Karpas-422 (cell line): Measurements from ENCODE around the gene PUM1. TPM values are rescaled to one million over a fixed set of nuclear protein-coding genes. Genes with fewer than 3 reads are reported as not detected.

Source experiments
- DNase-seq: peaks from one replicate; pipeline ENCODE4 v3.0.0-alpha.2; 2015
- H2AFZ ChIP-seq: fragments of 200-600 bp; sonication (generic); 2 replicates; pipeline ENCODE4 v1.6.1; 2014; ENCODE audit warnings: antibody characterized with exemption, low read length, mixed read lengths
- H3K27ac ChIP-seq: fragments of 200-600 bp; sonication (generic); 2 replicates; pipeline ENCODE4 v1.5.1; 2014; ENCODE audit warnings: mild to moderate bottlenecking, low read length, moderate library complexity
- H3K27me3 ChIP-seq: fragments of 200-600 bp; sonication (generic); 2 replicates; pipeline ENCODE4 v1.6.1; 2014; ENCODE audit warnings: low read length, mixed read lengths
- H3K36me3 ChIP-seq: fragments of 200-600 bp; sonication (generic); 2 replicates; pipeline ENCODE4 v1.6.1; 2014; ENCODE audit warnings: low read length, mixed read lengths; ENCODE audit not compliant: insufficient read depth
- H3K4me1 ChIP-seq: fragments of 200-600 bp; sonication (generic); 2 replicates; pipeline ENCODE4 v1.6.1; 2014; ENCODE audit warnings: mild to moderate bottlenecking, low read length, mixed read lengths
- H3K4me2 ChIP-seq: fragments of 200-600 bp; sonication (generic); 2 replicates; pipeline ENCODE4 v1.6.1; 2014; ENCODE audit warnings: low read length, low read depth, mild to moderate bottlenecking; ENCODE audit not compliant: poor library complexity, severe bottlenecking
- H3K4me3 ChIP-seq: fragments of 200-600 bp; sonication (generic); 2 replicates; pipeline ENCODE4 v1.5.1; 2014; ENCODE audit warnings: mild to moderate bottlenecking, antibody characterized with exemption, low read length, mixed read lengths
- H3K79me2 ChIP-seq: fragments of 200-600 bp; sonication (generic); 2 replicates; pipeline ENCODE4 v1.6.1; 2014; ENCODE audit warnings: mild to moderate bottlenecking, low read length, mixed read lengths
- H3K9ac ChIP-seq: fragments of 200-600 bp; sonication (generic); 2 replicates; pipeline ENCODE4 v1.6.0; 2014; ENCODE audit warnings: low read length
- H3K9me2 ChIP-seq: fragments of 200-600 bp; sonication (generic), shearing (Covaris generic); replicated peaks from 2 replicates; pipeline ENCODE4 v1.6.0; 2014; ENCODE audit warnings: mild to moderate bottlenecking, low read length, moderate library complexity; ENCODE audit not compliant: insufficient read depth
- H3K9me3 ChIP-seq: fragments of 300-700, 200-600 bp; sonication (generic); 2 replicates; pipeline ENCODE4 v1.6.1; 2014; ENCODE audit warnings: low read length, mixed read lengths
- H4K20me1 ChIP-seq: fragments of 200-600 bp; sonication (generic); 2 replicates; pipeline ENCODE4 v1.6.1; 2014; ENCODE audit warnings: mild to moderate bottlenecking, antibody characterized with exemption, low read length, low read depth; ENCODE audit not compliant: insufficient read depth
- total RNA-seq: library from RNA; depleted of rRNA; stranded (reverse); fragments of >200 nt; shearing (Covaris generic); gene quantifications from 2 replicates; pipeline ENCODE4 v1.2.3, GENCODE V29; 2014; ENCODE audit warnings: low replicate concordance

Gene PUM1
- total RNA-seq, 1 experiment from 2014 or later: 96.2 TPM

DNA sequence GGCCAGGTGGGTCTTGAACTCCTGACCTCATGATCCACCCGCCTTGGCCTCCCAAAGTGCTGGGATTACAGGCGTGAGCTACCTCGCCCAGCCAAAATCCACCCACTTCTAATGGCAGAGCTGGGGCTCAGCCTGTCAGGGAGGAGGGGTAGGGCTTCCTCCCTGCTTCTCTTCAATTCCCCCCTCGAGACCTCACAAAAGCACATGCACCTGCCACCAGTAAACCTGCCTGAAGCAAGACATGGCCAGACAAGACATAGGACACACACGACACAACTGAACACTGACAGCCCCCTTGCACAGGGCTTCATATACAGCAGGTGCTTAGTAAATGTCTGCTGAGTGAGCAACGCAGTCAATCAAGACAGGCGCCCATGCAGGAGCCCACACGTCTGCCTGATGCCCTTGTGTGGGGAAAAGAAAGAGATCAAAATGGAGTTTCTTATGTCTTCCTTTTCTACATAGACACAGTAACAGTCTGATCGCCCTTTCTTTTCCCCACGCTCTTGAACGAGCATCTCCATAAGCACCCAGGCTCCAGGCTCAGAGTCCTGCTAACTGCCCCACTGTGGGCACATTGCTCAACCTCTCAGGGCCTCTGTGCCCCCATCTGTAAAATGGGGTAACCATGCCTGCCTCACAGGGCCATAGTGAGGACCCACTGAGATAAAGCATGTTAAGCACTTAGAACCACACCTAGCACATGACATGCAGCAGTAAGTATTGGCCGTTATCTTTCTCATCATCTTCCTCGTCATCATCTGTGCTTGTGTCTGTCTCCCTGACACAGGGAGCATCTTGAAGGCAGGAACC is 165.7 kb downstream of the PUM1 start:
- H3K9me3 ChIP-seq: no peaks in the 10 kb centered on the region
- H3K4me3 ChIP-seq: no peak overlapping the region
- no peaks in the 10 kb centered on the region for H3K36me3 ChIP-seq
- no peaks in the 10 kb centered on the region for H3K27me3 ChIP-seq
- no peak for DNase-seq
- no peak overlapping the region for H2AFZ ChIP-seq
- no peak overlapping the region for H3K27ac ChIP-seq
- peaks cover 2% of the 10 kb centered on the region; the same call in 1 of the 2 replicates for H3K4me1 ChIP-seq
- H3K9ac ChIP-seq: no peak overlapping the region
- H3K9me2 ChIP-seq: no peaks in the 10 kb centered on the region
- H4K20me1 ChIP-seq: peaks cover 3% of the 10 kb centered on the region; the same call in 1 of the 2 replicates
- no peaks in the 10 kb centered on the region for H3K79me2 ChIP-seq
- no peak overlapping the region for H3K4me2 ChIP-seq

DNA sequence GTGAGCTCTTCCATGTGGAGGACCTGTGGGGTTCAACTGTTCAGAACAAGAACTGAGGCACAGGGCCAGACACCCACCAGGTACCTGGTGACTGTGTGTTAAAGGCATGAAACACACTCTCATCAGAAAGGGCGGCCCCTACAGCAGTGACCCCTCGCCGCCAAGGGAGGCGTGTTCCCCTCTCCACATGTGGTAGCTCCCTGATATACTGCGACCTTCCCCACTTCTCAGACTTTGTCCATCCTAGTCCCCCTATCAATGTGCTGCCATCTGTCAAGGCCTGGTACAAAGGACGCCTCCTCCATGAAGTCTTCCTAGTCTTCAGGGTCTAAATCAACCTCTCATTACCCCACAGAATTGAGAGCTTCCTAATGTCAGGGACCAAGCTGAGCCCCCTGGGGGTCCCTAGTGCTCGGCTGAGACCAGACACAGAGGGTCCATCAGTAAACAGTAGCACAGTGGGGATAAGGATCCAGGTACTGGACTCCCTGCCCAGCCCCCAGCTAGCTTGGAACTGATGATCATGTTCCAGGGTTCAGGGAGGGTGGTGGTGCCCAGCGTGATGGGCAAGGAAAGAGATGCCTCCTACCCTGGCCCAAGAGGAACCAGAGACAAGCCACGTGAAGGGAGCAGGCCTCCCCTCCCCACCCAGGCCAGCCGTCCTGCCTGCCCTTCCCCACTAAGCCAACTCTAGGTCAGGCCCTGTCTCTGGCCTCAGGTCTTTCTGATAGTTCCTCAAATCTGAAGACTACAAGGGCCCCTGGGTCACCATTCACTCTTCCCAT is 167.3 kb downstream of the PUM1 start:
- Histone ChIP-seq H3K79me2 (no peaks in the 10 kb centered on the region), H3K9ac (no peak overlapping the region), H3K9me2 (no peaks in the 10 kb centered on the region), H3K27ac (no peak overlapping the region), H3K4me1 (peaks cover 2% of the 10 kb centered on the region; the same call in 1 of the 2 replicates), H4K20me1 (peaks cover 3% of the 10 kb centered on the region; the same call in 1 of the 2 replicates), H3K27me3 (no peaks in the 10 kb centered on the region), H3K9me3 (no peaks in the 10 kb centered on the region), H3K4me3 (no peak overlapping the region), H2AFZ (no peak overlapping the region), H3K4me2 (no peak overlapping the region), H3K36me3 (no peaks in the 10 kb centered on the region)
- DNase-seq: no peak

DNA sequence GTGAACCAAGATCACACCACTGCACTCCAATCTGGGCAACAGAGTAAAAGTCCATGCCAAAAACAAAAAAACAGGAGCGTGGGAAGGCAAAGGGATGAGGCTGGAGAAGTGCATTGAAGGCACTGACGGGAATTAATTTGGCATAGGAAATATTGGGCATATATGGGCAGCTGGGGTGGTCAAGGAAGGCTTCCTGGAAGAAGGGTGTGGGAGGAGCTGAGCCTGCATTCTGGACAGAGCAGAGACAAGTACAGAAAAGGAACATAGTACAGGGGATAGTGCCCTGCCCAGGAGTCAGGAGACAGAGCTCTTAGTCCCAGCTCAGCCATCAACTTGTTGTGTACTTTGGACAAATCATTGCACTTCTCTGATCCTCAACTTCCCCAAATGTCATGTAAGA is 168.6 kb downstream of the PUM1 start:
- Histone ChIP-seq H3K9me3 (no peaks in the 10 kb centered on the region), H3K9ac (no peak overlapping the region), H3K27me3 (no peaks in the 10 kb centered on the region), H3K4me2 (no peak overlapping the region), H3K4me3 (no peak overlapping the region), H4K20me1 (peaks cover 10% of the 10 kb centered on the region; the same call in 1 of the 2 replicates), H3K79me2 (no peaks in the 10 kb centered on the region), H3K9me2 (no peaks in the 10 kb centered on the region), H3K27ac (no peak overlapping the region), H3K36me3 (no peaks in the 10 kb centered on the region), H3K4me1 (peaks cover 2% of the 10 kb centered on the region), H2AFZ (no peak overlapping the region)
- no peak for DNase-seq

DNA sequence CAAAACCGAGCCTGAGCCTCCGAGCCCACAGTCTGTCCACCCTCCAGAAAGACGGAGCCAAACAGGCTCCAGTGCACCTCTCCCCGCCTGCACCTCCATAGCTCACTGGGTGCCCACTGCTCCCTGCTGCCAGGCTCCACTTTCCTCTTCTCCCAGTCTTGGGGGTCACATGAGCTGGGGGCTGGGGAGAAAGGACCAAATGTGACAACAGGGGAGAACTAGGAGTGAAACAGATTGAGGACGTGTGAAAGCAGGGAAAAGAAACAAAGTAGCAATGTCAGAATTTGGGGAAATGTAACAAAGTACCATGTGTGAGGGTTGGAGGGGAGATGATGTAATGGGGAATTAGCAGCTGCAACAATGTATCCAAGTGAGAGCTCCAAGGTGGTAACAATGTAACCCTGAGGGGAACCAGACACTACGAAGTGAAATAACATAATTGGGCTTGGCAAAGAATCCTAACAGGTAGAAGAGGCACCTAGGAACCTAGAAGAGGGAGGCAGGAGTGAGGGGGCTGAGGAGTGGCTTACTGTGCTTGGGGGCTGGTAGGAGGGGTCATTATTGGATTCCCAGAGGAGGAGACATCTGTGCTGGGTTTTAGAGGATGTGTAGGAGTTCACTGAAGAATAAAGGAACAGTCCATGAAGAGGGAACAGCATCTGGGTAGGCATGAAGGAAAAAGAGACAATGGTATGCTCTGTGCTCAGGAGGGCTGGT is 169.4 kb downstream of the PUM1 start:
- no peak overlapping the region for H3K27ac ChIP-seq
- no peak for DNase-seq
- no peaks in the 10 kb centered on the region for H3K9me3 ChIP-seq
- H3K9ac ChIP-seq: no peak overlapping the region
- H4K20me1 ChIP-seq: peaks cover 10% of the 10 kb centered on the region; the same call in 1 of the 2 replicates
- H3K4me3 ChIP-seq: no peak overlapping the region
- no peaks in the 10 kb centered on the region for H3K9me2 ChIP-seq
- no peak overlapping the region for H3K4me2 ChIP-seq
- no peaks in the 10 kb centered on the region for H3K36me3 ChIP-seq
- no peaks in the 10 kb centered on the region for H3K27me3 ChIP-seq
- no peak overlapping the region for H2AFZ ChIP-seq
- H3K4me1 ChIP-seq: peaks cover 2% of the 10 kb centered on the region
- no peaks in the 10 kb centered on the region for H3K79me2 ChIP-seq

DNA sequence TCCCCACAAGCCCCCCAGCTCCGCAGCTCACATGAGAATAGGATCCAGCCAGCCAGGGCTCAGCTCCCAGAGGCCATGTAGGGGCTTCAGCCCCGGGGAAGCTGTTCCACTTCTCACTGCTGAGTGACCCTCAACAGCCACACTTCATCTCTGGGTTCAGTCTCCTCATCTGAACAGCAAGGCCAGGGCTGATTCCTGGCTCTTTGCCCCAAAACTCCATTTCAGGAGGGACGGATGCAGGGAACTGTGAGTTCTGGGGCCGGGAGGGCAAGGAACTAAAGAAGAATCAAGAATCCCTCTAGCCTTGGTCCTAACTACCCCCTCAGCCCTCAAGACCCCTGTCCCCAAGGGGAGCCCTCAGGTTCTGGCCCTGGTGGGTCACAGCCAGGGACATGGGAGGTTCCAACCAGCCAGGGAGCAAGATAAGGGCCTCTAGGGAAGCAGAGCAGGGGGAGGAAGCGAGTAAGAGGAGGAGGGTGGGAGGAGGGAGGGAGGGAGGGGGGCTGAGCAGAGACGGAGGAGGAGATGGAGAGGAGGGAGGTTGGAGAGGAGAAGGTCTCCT is 170.1 kb downstream of the PUM1 start:
- Histone ChIP-seq H3K27ac (no peak overlapping the region), H3K4me3 (no peak overlapping the region), H3K36me3 (no peaks in the 10 kb centered on the region), H3K4me1 (peaks cover 2% of the 10 kb centered on the region), H3K27me3 (no peaks in the 10 kb centered on the region), H3K9me2 (no peaks in the 10 kb centered on the region), H3K4me2 (no peak overlapping the region), H3K9ac (no peak overlapping the region), H2AFZ (no peak overlapping the region), H3K9me3 (no peaks in the 10 kb centered on the region), H4K20me1 (peaks cover 10% of the 10 kb centered on the region; the same call in 1 of the 2 replicates), H3K79me2 (no peaks in the 10 kb centered on the region)
- no peak for DNase-seq

DNA sequence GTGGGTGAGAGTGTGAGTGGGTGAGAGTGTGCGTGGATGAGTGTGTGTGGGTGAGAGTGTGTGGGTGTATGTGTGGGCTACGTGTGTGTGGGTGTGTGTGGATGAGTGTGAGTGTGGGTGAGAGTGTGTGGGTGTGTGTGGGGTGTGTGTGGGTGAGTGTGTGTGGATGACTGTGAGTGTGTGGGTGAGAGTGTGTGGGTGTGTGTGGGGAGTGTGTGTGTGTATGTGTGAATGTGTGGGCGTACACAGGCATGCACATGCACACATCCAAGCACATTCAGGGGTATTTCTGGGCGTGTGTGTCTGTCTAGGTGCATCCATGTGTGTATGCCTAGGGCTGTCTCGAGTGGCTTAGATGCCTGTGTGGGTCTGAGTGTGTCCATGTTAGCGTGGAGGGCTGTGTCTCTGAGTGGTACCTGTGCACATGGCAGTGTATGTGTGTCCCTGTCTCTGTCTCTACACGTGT is 171.0 kb downstream of the PUM1 start:
- Histone ChIP-seq H3K27me3 (no peaks in the 10 kb centered on the region), H3K4me2 (no peak overlapping the region), H3K36me3 (no peaks in the 10 kb centered on the region), H2AFZ (no peak overlapping the region), H3K4me1 (peaks cover 4% of the 10 kb centered on the region), H3K9ac (no peak overlapping the region), H3K27ac (no peak overlapping the region), H3K4me3 (no peak overlapping the region), H4K20me1 (peaks cover 7% of the 10 kb centered on the region; the same call in 1 of the 2 replicates), H3K9me2 (no peaks in the 10 kb centered on the region), H3K9me3 (no peaks in the 10 kb centered on the region), H3K79me2 (no peaks in the 10 kb centered on the region)
- no peak for DNase-seq

DNA sequence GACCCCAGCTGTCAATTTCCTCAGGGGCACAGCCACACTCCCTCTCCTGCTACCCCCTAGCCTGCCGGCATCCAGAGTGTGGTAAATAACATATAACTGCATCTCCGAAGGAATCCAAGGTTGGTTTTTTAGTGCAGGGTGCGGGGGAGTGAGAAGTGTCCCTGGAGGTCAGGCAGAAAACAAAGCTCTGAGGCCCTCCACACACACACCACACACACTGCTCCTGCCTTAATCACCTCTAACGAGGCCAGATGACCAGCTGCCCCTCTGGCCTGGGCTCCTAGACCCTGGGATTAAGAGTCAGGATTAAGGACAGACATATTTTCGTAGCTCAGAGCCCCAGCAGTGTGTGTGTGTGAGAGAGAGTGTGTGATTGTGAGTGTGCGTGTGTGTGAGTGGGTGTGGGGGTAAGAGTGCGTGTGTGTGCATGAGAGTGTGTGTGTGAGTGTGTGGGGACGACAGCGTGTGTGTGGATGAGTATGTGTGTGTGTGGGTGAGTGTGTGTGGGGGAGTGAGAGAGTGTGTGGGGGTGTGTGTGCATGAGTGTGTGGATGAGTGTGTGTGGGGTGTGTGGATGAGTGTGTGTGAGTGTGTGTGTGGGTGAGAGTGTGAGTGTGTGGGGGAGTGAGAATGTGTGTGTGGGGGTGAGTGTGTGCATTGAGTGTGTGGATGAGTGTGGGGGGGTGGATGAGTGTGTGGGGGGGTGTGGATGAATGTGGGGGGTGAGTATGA is 171.6 kb downstream of the PUM1 start:
- DNase-seq: no peak
- H3K36me3 ChIP-seq: no peaks in the 10 kb centered on the region
- H3K4me3 ChIP-seq: no peak overlapping the region
- H3K27ac ChIP-seq: no peak overlapping the region
- H3K9me3 ChIP-seq: no peaks in the 10 kb centered on the region
- H3K9ac ChIP-seq: no peak overlapping the region
- H2AFZ ChIP-seq: no peak overlapping the region
- H3K4me1 ChIP-seq: peaks cover 3% of the 10 kb centered on the region; the same call in 1 of the 2 replicates
- H3K4me2 ChIP-seq: no peak overlapping the region
- H3K79me2 ChIP-seq: no peaks in the 10 kb centered on the region
- H3K9me2 ChIP-seq: no peaks in the 10 kb centered on the region
- no peaks in the 10 kb centered on the region for H3K27me3 ChIP-seq
- peaks cover 7% of the 10 kb centered on the region; the same call in 1 of the 2 replicates for H4K20me1 ChIP-seq
